HepG2 (cell line): ENCODE measurements around the gene MUCL3. TPM values are rescaled to one million over a fixed set of nuclear protein-coding genes. Genes with fewer than 3 reads are reported as not detected.

Experiments used
- CCDC6 ChIP-seq: sonication (generic); formaldehyde crosslinking; IDR thresholded peaks from 2 replicates; pipeline ENCODE4 v1.8.1; 2022; ENCODE audit warnings: mild to moderate bottlenecking, missing genetic modification reagents, moderate library complexity
- DPF2 ChIP-seq: sonication (generic); formaldehyde crosslinking; IDR thresholded peaks from 2 replicates; pipeline ENCODE4 v1.4.0; 2020; ENCODE audit warnings: mild to moderate bottlenecking, low read depth, missing genetic modification reagents, borderline replicate concordance
- GATA4 ChIP-seq: sonication (generic); IDR thresholded peaks from 2 replicates; pipeline ENCODE4 v1.6.1; 2016; ENCODE audit warnings: antibody characterized with exemption, low read depth, borderline replicate concordance
- HDAC6 ChIP-seq: fragments of 200-600 bp; sonication (generic); IDR thresholded peaks from 2 replicates; pipeline ENCODE4 v1.7.0; 2017; ENCODE audit warnings: mild to moderate bottlenecking, antibody characterized with exemption, low read length, low read depth
- KLF15 ChIP-seq: sonication (generic); formaldehyde crosslinking; IDR thresholded peaks from 2 replicates; pipeline ENCODE4 v1.8.1; 2023; ENCODE audit warnings: borderline replicate concordance, mild to moderate bottlenecking, inconsistent platforms, missing genetic modification reagents, mixed read lengths
- ZFX ChIP-seq: sonication (generic); formaldehyde crosslinking; IDR thresholded peaks from 2 replicates; pipeline ENCODE4 v1.4.0; 2020; ENCODE audit warnings: mild to moderate bottlenecking, low read depth, missing genetic modification reagents, moderate library complexity
- ZNF280D ChIP-seq: sonication (generic); formaldehyde crosslinking; IDR thresholded peaks from 2 replicates; pipeline ENCODE4 v1.5.1; 2020; ENCODE audit warnings: mild to moderate bottlenecking, missing genetic modification reagents
- ZNF570 ChIP-seq: sonication (generic); formaldehyde crosslinking; IDR thresholded peaks from 2 replicates; pipeline ENCODE4 v1.4.0; 2020; ENCODE audit warnings: mild to moderate bottlenecking, missing genetic modification reagents, borderline replicate concordance
- ZNF687 ChIP-seq: sonication (generic); formaldehyde crosslinking; IDR thresholded peaks from 2 replicates; pipeline ENCODE4 v1.5.1; 2020; ENCODE audit warnings: mild to moderate bottlenecking, missing genetic modification reagents, moderate library complexity
- ZNF770 ChIP-seq: sonication (generic); formaldehyde crosslinking; IDR thresholded peaks from 2 replicates; pipeline ENCODE4 v1.5.0; 2020; ENCODE audit warnings: mild to moderate bottlenecking, missing genetic modification reagents
- polyA plus RNA-seq, 8 experiments: library from polyadenylated mRNA; depleted of rRNA in 3 of 8; stranded (reverse) in 7 of 8; unstranded in 1 of 8; fragments of >200 nt; fragmentation: Illumina TruSeq in 4 of 8; extraction: Trizol in 4 of 8; gene quantifications; 2 replicates each; pipeline versions ENCODE4 v1.2.1 to v1.2.3, GENCODE V29; 2011 to 2016; ENCODE audit warnings: low read depth in 4 of 8, missing spikeins in 1 of 8, mixed read lengths in 1 of 8; ENCODE audit not compliant: insufficient read depth in 1 of 8
- total RNA-seq, 5 experiments: library from RNA; depleted of rRNA; stranded (reverse); fragments of >200 nt; fragmentation: Illumina TruSeq; extraction: Trizol; gene quantifications; 2 replicates each; pipeline ENCODE4 v1.2.3, GENCODE V29; 2016; ENCODE audit warnings: low read depth in 1 of 5
- TF ChIP-seq, protein P1 (sequence below): sonication (generic); formaldehyde crosslinking; IDR thresholded peaks from 2 replicates; pipeline ENCODE4 v1.5.1; 2020; ENCODE audit warnings: missing genetic modification reagents, mild to moderate bottlenecking, borderline replicate concordance
- TF ChIP-seq, protein P2 (sequence below): sonication (generic); formaldehyde crosslinking; IDR thresholded peaks from 2 replicates; pipeline ENCODE4 v1.4.0; 2020; ENCODE audit warnings: mild to moderate bottlenecking, missing genetic modification reagents

Gene MUCL3
- total and polyA plus RNA-seq, 2 of the 13 experiments (the other 11 are each of a cell fraction or from before 2014, with no cell fraction given): not detected

GRCh38 chr6:30942338-30943060 is 1.7 kb downstream of the MUCL3 start (continued):
- TF ChIP-seq, protein P1, sequence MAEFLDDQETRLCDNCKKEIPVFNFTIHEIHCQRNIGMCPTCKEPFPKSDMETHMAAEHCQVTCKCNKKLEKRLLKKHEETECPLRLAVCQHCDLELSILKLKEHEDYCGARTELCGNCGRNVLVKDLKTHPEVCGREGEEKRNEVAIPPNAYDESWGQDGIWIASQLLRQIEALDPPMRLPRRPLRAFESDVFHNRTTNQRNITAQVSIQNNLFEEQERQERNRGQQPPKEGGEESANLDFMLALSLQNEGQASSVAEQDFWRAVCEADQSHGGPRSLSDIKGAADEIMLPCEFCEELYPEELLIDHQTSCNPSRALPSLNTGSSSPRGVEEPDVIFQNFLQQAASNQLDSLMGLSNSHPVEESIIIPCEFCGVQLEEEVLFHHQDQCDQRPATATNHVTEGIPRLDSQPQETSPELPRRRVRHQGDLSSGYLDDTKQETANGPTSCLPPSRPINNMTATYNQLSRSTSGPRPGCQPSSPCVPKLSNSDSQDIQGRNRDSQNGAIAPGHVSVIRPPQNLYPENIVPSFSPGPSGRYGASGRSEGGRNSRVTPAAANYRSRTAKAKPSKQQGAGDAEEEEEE (CRISPR knock-in tag): no peak
- no peak for TF ChIP-seq ZNF770 (CRISPR knock-in tag)
- TF ChIP-seq, protein P2, sequence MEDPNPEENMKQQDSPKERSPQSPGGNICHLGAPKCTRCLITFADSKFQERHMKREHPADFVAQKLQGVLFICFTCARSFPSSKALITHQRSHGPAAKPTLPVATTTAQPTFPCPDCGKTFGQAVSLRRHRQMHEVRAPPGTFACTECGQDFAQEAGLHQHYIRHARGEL (CRISPR knock-in tag): no peak
- no peak for TF ChIP-seq HDAC6
- no peak for TF ChIP-seq DPF2 (CRISPR knock-in tag)
- no peak for TF ChIP-seq ZFX (CRISPR knock-in tag)
- TF ChIP-seq ZNF570 (CRISPR knock-in tag): no peak
- TF ChIP-seq KLF15 (CRISPR knock-in tag): no peak
- no peak for TF ChIP-seq ZNF280D (CRISPR knock-in tag)
- peak; percentile 30; the same call in 1 of the 2 replicates for TF ChIP-seq ZNF687 (CRISPR knock-in tag)
- TF ChIP-seq GATA4: no peak
- TF ChIP-seq CCDC6: 0 out of 2 replicates have a peak, but pooled peaks have one; percentile 40
